NB4 (cell line): ENCODE data around the gene PIK3AP1.

Experiments
- CTCF ChIP-seq: IDR thresholded peaks from one replicate; pipeline ENCODE4 v1.5.1; 2012; ENCODE audit warnings: low read depth, low read length
- MAX ChIP-seq: IDR thresholded peaks from 2 replicates; pipeline ENCODE4 v1.6.1; 2011; ENCODE audit warnings: low read depth, low read length

- TF ChIP-seq CTCF: no peak
- no peak for TF ChIP-seq MAX
Measured at GRCh38 chr10:96695975-96696634, 24.2 kb downstream of the PIK3AP1 start.
